Thymus (tissue), 14 donors: ENCODE results near the gene BOLA2. TPM values are rescaled to one million over a fixed set of nuclear protein-coding genes. Genes with fewer than 3 reads are reported as not detected.
"Not testable (repeated sequence)": the region's sequence is repeated elsewhere in the genome, so short reads cannot be mapped to it uniquely, and the experiment has no call there.

ENCODE experiments used
- DNase-seq, 9 donors: peaks; one replicate each; pipeline ENCODE4 v3.0.0-alpha.2; 2013; ENCODE audit warnings: low spot score in 9 of 9, low read depth in 6 of 9, missing footprints in 1 of 9
- H3K27ac ChIP-seq, 2 donors: one replicate each; pipeline ENCODE4 v1.5.1; 2013; ENCODE audit warnings: control low read depth in 1 of 2, low read depth in 1 of 2, low read length in 1 of 2, mild to moderate bottlenecking in 1 of 2, moderate library complexity in 1 of 2
- H3K27me3 ChIP-seq, 2 donors: one replicate each; pipeline ENCODE4 v1.5.1; 2013; ENCODE audit warnings: low read length in 1 of 2; ENCODE audit not compliant: control insufficient read depth in 2 of 2, insufficient read depth in 1 of 2
- H3K36me3 ChIP-seq, 2 donors: one replicate each; pipeline ENCODE4 v1.5.1; 2013; ENCODE audit warnings: low read length in 1 of 2, mild to moderate bottlenecking in 1 of 2, moderate library complexity in 1 of 2; ENCODE audit not compliant: control insufficient read depth in 2 of 2, insufficient read depth in 2 of 2
- H3K4me1 ChIP-seq, 2 donors: one replicate each; pipeline ENCODE4 v1.5.1; 2013; ENCODE audit warnings: low read length in 2 of 2; ENCODE audit not compliant: control insufficient read depth in 2 of 2, insufficient read depth in 2 of 2
- H3K4me3 ChIP-seq, 2 donors: one replicate each; pipeline ENCODE4 v1.5.1; 2013; ENCODE audit warnings: low read length in 2 of 2, control low read depth in 1 of 2, mild to moderate bottlenecking in 1 of 2
- H3K9me3 ChIP-seq, 2 donors: one replicate each; pipeline ENCODE4 v1.5.1; 2013; ENCODE audit warnings: low read length in 1 of 2, mild to moderate bottlenecking in 1 of 2; ENCODE audit not compliant: control insufficient read depth in 2 of 2, insufficient read depth in 1 of 2
- WGBS: extraction: QIAGEN DNeasy Blood & Tissue Kit; methylation state at CpG from one replicate; pipeline ENCODE4 v1.1.7; 2013; 5-methylcytosine and 5-hydroxymethylcytosine counted together
- long read RNA-seq, 10 donors: transcript quantifications; one replicate each; lab custom pipeline, GENCODE V29; 2026
- polyA plus RNA-seq: library from polyadenylated mRNA; stranded (reverse); fragments of 200-250 nt; gene quantifications from one replicate; pipeline ENCODE4 v1.2.3, GENCODE V29; 2013
- total RNA-seq: library from RNA; stranded (reverse); fragments of 120-200 nt; gene quantifications from one replicate; pipeline ENCODE4 v1.2.4, GENCODE V29; 2013
- donor health status: healthy.

Gene BOLA2
- 10.6 TPM for total RNA-seq
- polyA plus RNA-seq: 18.2 TPM
- long read RNA-seq, donor 1, partial matches to known transcripts: 0 of 4 reads
- long read RNA-seq, donor 1, other reads (novel, unspliced or antisense): 0 of 4 reads
- long read RNA-seq, donor 2: 0 reads
- long read RNA-seq, donor 3, transcript BOLA2-201 (3 exons, 1,012 nt): major isoform, 55 of 55 reads
- long read RNA-seq, donor 3, partial matches to known transcripts: 0 of 55 reads
- long read RNA-seq, donor 3, other reads (novel, unspliced or antisense): 0 of 55 reads
- long read RNA-seq, donor 4, transcript BOLA2-201 (3 exons, 1,012 nt): major isoform, 16 of 16 reads
- long read RNA-seq, donor 4, partial matches to known transcripts: 0 of 16 reads
- long read RNA-seq, donor 4, other reads (novel, unspliced or antisense): 0 of 16 reads
- long read RNA-seq, donor 5, transcript BOLA2-201 (3 exons, 1,012 nt): major isoform, 63 of 70 reads
- long read RNA-seq, donor 5, partial matches to known transcripts: 7 of 70 reads
- long read RNA-seq, donor 5, other reads (novel, unspliced or antisense): 0 of 70 reads
- long read RNA-seq, donor 6, transcript BOLA2-201 (3 exons, 1,012 nt): major isoform, 25 of 72 reads
- long read RNA-seq, donor 6, partial matches to known transcripts: 20 of 72 reads
- long read RNA-seq, donor 6, other reads (novel, unspliced or antisense): 27 of 72 reads
- long read RNA-seq, donor 7, transcript BOLA2-201 (3 exons, 1,012 nt): major isoform, 22 of 28 reads
- long read RNA-seq, donor 7, partial matches to known transcripts: 6 of 28 reads
- long read RNA-seq, donor 7, other reads (novel, unspliced or antisense): 0 of 28 reads
- long read RNA-seq, donor 8, transcript BOLA2-201 (3 exons, 1,012 nt): major isoform, 6 of 17 reads
- long read RNA-seq, donor 8, partial matches to known transcripts: 6 of 17 reads
- long read RNA-seq, donor 8, other reads (novel, unspliced or antisense): 5 of 17 reads
- long read RNA-seq, donor 9, transcript BOLA2-201 (3 exons, 1,012 nt): major isoform, 19 of 19 reads
- long read RNA-seq, donor 9, partial matches to known transcripts: 0 of 19 reads
- long read RNA-seq, donor 9, other reads (novel, unspliced or antisense): 0 of 19 reads
- long read RNA-seq, donor 10, transcript BOLA2-201 (3 exons, 1,012 nt): major isoform, 17 of 17 reads
- long read RNA-seq, donor 10, partial matches to known transcripts: 0 of 17 reads
- long read RNA-seq, donor 10, other reads (novel, unspliced or antisense): 0 of 17 reads

DNA sequence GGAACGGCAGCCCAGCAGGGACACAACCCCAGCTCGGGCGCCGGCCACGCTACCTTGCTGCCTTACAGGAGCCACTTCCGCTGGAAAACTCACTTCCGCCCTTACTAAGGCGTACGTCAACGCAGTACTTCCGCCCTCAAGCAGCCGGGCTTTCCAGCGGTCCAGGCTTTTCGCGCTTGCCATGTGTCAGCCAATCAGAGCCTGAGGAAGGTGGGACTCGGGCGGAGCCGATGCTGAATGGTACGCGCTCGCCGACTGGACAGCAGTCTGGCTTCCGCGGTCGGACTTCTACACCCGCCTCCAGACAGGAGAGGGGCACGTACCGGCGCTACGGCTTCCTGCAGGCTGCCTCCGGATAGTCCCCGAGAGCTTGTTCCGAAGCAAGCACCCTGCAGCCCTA lies at the start of gene BOLA2, which contains the start of gene SLX1B:
TSS of gene BOLA2 (minus strand) at position 83 of the 400 bp plus-strand sequence. CDS start 98 bp downstream, outside the sequence.
TSS of gene SLX1B (plus strand) at position 265 of the 400 bp plus-strand sequence.
- not testable (repeated sequence) for H3K9me3 ChIP-seq, H3K4me3 ChIP-seq, DNase-seq, H3K27me3 ChIP-seq, H3K4me1 ChIP-seq, H3K36me3 ChIP-seq, H3K27ac ChIP-seq
- WGBS: no CpG with 5 or more reads among the region's 33 CpGs

DNA sequence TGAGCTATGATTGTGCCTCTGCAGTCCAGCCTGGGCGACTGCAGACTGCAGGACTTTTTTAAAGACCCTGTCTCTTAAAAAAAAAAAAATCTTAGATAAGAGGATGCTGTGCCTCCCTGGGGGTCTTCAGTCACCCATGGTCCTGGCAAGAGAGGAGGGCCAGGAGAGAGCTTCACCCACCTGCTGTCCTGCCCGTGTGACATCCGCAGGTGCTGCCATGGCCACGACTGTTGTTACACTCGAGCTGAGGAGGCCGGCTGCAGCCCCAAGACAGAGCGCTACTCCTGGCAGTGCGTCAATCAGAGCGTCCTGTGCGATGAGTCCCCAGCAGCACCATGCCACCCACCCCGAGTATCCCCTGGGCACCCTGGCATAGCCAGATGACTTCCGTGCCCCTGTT lies 28.1 kb upstream of the BOLA2 start:
- H3K27me3 ChIP-seq, H3K9me3 ChIP-seq, H3K4me1 ChIP-seq, H3K36me3 ChIP-seq, DNase-seq, H3K27ac ChIP-seq, H3K4me3 ChIP-seq: not testable (repeated sequence)
- WGBS: 94% methylated on average over 7 of the region's 12 CpGs

DNA sequence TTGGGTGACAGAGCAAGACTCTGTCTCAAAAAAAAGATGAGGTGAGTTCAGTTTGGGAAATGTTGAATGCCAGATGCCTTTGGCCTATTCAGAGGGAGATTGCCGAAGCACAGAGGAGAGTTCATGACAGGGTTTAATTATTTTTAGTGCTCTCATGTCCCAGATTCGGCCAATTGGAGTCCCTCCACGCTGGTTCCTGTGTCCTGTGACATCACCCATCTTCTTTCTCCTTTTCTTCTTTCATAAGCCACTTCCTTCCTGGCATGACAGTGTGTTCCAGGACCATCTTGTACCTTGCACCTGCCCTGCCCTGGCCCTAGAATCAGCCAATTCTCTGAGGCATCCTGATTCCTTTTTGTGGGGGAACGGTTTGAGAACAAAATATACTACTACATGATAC lies 17.9 kb upstream of the BOLA2 start:
- DNase-seq, H3K27me3 ChIP-seq, H3K9me3 ChIP-seq, H3K4me1 ChIP-seq, H3K4me3 ChIP-seq, H3K36me3 ChIP-seq, H3K27ac ChIP-seq: not testable (repeated sequence)
- WGBS: no CpG with 5 or more reads among the region's 4 CpGs

DNA sequence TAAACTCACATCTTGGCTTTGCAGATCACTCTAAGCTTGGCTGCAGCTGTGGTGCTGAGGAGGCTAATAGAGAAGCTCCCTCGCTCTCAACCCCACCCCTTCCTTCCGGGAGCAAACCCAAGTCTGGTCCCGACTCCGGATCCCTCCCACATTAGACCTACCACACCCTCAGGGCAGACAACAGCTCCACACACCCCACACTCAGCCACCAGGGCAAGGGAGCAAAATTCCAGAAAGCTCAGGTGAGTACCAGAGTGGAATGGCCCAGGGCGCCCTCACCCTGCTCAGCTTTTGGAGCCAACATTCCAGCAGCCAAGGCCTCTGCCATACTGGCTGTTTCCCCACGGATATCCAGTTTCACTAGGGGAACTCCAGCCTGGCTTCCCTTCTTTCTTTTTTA lies 15.5 kb upstream of the BOLA2 start:
- not testable (repeated sequence) for H3K27me3 ChIP-seq, H3K27ac ChIP-seq, H3K4me1 ChIP-seq, H3K4me3 ChIP-seq, H3K9me3 ChIP-seq, H3K36me3 ChIP-seq, DNase-seq
- WGBS: 51% methylated on average over 5 of the region's 6 CpGs

DNA sequence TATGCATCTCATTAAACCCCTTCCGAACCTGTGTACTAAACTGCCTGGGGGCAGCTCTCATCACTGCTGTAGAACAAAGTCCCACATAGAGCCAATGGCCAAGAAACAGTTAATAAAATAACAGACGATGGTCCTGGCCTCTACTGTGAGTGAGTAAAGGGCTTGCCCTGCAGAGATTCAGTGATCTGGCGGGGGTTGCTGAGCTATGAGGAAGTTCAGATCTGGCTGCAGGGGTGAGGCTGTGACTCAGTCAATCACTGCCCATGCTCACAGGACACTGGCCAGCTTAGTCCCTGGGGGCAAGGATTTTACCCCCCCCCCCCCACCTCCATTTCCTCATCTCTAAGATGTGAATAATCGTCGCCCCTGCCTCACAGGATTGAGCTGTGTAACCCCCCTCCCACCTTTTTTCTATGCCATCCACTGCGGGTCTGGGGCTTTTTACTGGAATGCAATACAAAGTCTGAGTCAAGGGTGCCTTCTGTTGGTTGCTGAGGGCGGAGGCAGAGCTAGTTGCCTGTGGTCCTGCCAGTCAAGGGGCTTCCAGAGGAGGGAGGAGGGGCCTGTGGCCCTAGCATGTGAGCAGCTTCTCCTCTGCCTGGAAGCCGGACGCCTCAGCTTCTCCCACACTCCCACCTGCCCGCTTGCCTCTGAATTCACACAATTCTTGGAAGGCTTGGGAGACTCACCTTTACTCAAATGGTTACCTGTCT lies 13.7 kb upstream of the BOLA2 start:
- 0% methylated on average over 1 of the region's 10 CpGs for WGBS
- not testable (repeated sequence) for H3K9me3 ChIP-seq, DNase-seq, H3K27me3 ChIP-seq, H3K4me1 ChIP-seq, H3K4me3 ChIP-seq, H3K27ac ChIP-seq, H3K36me3 ChIP-seq

DNA sequence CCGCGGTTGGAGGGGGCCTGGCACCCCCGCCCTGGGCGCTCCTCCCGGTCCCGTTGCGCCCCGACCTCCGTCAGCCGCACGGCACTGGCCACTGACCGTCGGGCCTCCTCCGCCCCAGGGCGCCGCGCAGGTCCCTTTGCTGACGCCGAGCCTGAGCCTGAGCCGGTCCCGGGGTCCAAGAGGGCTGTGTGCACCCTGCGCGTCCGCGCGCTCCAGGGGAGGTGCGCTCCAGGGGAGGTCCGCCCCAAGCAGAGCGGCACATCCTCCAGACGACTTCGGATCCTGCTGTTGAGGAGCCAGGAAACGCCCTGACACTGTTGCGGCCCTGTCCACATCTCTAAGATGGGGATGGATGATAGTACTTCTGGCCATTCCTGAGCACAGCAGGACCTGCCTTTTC lies 12.8 kb upstream of the BOLA2 start:
- not testable (repeated sequence) for H3K36me3 ChIP-seq, H3K27ac ChIP-seq, H3K27me3 ChIP-seq, DNase-seq, H3K4me1 ChIP-seq, H3K9me3 ChIP-seq, H3K4me3 ChIP-seq
- no CpG with 5 or more reads among the region's 33 CpGs for WGBS

DNA sequence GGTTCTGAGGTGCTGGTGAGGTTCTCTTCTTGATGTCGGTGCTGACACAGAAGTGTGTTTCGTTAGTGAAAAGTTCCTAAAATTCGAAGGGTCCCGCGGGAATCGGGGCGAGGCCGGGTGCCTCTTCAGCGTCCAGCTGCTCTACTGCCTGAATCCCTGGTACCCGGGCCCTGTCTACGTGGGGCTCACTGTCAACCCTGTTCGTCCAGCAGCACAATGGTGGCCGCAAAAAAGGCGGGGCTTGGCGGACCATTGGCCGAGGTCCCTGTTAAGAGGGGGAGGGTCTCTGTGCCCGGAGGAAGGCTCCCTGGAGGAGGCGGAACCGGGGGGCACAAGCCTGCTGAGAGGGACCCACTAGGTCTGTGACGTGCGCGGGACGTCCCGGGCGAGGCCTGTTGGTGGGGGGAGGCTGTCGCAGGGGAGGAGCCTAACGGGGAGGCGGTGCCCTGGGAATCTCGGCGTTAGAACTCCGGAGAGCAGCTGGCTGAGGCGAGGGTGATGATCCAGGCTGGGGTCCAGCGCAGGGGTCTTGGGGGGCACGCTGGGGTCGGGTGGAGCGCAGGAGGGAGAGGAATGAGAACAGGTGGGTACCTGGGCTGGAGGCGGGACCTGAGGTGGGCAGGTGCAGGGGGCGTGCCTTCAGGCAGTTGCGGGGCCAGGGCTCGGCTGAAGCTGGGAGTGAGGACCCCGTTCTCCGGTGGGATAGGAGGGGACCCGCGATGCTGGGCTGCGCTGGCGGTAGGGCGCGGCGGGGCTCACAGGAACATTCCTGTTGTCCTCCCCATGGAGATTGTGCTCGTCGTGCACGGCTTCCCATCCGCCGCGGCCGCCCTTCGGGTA lies 12.1 kb upstream of the BOLA2 start:
- H3K9me3 ChIP-seq, H3K4me1 ChIP-seq, H3K36me3 ChIP-seq, H3K27me3 ChIP-seq, H3K4me3 ChIP-seq, H3K27ac ChIP-seq, DNase-seq: not testable (repeated sequence)
- WGBS: 0% methylated on average over 4 of the region's 57 CpGs

DNA sequence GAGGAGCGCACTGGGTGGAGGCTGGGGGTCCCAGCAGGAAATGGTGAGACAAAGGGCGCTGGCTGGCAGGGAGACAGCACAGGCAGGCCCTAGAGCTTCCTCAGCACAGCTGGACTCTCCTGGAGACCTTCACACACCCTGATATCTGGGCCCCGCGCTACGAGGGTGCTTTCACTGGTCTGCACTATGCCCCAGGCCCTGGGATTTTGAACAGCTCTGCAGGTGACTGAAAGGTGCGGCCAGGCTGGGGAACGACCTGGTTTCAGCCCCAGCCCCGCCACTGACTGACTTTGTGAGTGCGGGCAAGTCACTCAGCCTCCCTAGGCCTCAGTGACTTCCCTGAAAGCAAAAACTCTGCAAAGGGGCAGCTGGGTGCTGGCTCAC lies 6.5 kb upstream of the BOLA2 start:
- H3K4me1 ChIP-seq, H3K4me3 ChIP-seq, H3K27ac ChIP-seq, H3K27me3 ChIP-seq, DNase-seq, H3K36me3 ChIP-seq, H3K9me3 ChIP-seq: not testable (repeated sequence)
- no CpG with 5 or more reads among the region's 9 CpGs for WGBS
